GM06990 (cell line): ENCODE results near the gene YAE1.

Experiments used
- DNase-seq: peaks from one replicate; pipeline ENCODE4 v3.0.0-alpha.2; 2011; ENCODE audit not compliant: insufficient read length; ENCODE audit errors: extremely low read depth
- H3K27me3 ChIP-seq: replicated peaks from 2 replicates; pipeline ENCODE4 v1.6.0; 2011; ENCODE audit warnings: low read length; ENCODE audit not compliant: control insufficient read depth, insufficient read depth
- H3K36me3 ChIP-seq: 2 replicates; pipeline ENCODE4 v1.5.1; 2011; ENCODE audit warnings: low read length; ENCODE audit not compliant: control insufficient read depth, insufficient read depth
- H3K4me3 ChIP-seq: replicated peaks from 2 replicates; pipeline ENCODE4 v1.5.1; 2011; ENCODE audit warnings: low read depth, mild to moderate bottlenecking, control low read depth, low read length
- TF ChIP-seq, protein P1 (sequence below): IDR thresholded peaks from 2 replicates; pipeline ENCODE4 v1.5.1; 2011; ENCODE audit warnings: low read length, control low read depth, mild to moderate bottlenecking, inconsistent platforms; ENCODE audit not compliant: insufficient read depth, poor library complexity, severe bottlenecking

Gene YAE1

DNA sequence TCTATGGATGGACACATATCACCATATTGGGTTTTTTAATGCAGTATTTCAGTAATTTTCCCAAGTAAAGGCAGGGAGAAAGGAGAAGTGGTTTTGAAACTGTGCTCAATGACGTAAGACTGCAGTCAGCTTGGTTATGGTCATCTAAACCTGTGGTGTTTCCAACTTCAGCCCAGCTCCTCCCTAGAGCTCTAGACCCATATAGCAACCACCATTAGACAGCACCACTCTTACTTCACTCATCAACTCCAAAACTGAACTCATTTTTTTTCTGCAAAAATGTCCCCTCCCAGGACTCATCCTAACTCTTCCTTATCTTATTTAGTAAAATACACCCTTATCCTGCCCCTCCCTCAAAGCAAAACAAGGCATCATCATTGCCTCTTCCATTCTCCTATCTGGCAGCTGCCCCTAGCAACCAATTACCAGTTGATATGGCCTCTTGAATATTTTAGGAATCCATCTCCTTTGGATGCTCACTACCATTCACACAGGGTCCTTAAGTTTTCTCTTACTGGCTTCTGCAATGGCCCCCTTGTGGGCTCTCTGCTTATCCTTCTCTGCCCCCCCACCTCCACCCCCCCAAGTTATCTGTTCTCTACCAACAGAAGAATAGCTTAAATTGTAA is 55.7 kb downstream of the YAE1 start:
- H3K27me3 ChIP-seq = no peaks in the 10 kb centered on the region
- TF ChIP-seq, protein P1, sequence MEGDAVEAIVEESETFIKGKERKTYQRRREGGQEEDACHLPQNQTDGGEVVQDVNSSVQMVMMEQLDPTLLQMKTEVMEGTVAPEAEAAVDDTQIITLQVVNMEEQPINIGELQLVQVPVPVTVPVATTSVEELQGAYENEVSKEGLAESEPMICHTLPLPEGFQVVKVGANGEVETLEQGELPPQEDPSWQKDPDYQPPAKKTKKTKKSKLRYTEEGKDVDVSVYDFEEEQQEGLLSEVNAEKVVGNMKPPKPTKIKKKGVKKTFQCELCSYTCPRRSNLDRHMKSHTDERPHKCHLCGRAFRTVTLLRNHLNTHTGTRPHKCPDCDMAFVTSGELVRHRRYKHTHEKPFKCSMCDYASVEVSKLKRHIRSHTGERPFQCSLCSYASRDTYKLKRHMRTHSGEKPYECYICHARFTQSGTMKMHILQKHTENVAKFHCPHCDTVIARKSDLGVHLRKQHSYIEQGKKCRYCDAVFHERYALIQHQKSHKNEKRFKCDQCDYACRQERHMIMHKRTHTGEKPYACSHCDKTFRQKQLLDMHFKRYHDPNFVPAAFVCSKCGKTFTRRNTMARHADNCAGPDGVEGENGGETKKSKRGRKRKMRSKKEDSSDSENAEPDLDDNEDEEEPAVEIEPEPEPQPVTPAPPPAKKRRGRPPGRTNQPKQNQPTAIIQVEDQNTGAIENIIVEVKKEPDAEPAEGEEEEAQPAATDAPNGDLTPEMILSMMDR = no peak
- no peaks in the 10 kb centered on the region for H3K36me3 ChIP-seq
- H3K4me3 ChIP-seq = peak overlapping the region; percentile 96
- DNase-seq = peak; percentile 37
